IPS DF 19.7 (cell line): Measurements from ENCODE around the gene PACSIN3.
A peak's percentile ranks its signal among the peaks of the same experiment; 100 is the strongest.
"Not testable (repeated sequence)": the region's sequence is repeated elsewhere in the genome, so short reads cannot be mapped to it uniquely, and the experiment has no call there.

ENCODE experiments used
- DNase-seq: peaks from one replicate; pipeline ENCODE4 v3.0.0-alpha.2; 2013; ENCODE audit warnings: low read depth, low spot score

Gene PACSIN3

GRCh38 chr11:47186076-47186699 is at the start of gene PACSIN3:
Gene PACSIN3 (minus strand): TSS chr11:47186434. CDS start chr11:47182727, 3,707 bp downstream.
- DNase-seq: no peak

DNA sequence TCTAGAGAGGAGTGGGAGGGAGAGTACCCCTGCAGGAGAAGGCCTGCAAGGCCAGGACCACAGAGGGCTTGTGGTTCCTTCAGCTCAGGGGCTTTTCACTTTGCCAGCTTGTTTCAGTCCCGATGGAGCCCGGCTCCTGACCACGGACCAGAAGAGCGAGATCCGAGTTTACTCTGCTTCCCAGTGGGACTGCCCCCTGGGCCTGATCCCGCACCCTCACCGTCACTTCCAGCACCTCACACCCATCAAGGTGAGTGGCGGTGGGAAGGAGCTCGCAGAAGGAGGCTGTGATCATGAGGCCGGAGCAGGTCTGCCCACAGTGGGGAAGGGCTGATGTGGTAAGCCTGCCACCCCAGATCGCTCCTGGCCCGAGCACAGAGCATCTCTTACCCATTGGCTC is 48.9 kb upstream of the PACSIN3 start:
- no peak for DNase-seq

- DNase-seq: no peak
Measured at GRCh38 chr11:47234669-47235100, 48.5 kb upstream of the PACSIN3 start.

- no peak for DNase-seq
Measured at GRCh38 chr11:47233989-47234668, 47.9 kb upstream of the PACSIN3 start.

DNA sequence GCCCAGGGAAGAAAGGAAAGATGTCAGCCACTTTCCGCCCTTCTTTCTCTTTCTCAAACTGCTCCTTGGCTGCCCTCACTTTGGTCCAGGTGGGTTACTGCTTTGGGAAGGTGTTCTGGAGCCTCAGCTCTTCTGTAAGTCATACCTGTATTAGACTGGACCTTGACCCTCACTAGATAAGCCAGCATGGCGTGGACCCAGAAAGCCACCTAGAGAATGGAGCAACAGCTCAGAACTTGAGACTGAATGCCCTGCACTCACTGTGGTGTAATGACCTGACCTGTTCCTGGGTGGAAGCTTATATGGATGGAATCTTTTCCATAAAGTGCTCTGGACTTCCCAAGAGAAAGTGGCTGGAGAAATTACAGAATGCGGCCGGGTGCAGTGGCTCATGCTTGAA is 46.8 kb upstream of the PACSIN3 start:
- no peak for DNase-seq

DNA sequence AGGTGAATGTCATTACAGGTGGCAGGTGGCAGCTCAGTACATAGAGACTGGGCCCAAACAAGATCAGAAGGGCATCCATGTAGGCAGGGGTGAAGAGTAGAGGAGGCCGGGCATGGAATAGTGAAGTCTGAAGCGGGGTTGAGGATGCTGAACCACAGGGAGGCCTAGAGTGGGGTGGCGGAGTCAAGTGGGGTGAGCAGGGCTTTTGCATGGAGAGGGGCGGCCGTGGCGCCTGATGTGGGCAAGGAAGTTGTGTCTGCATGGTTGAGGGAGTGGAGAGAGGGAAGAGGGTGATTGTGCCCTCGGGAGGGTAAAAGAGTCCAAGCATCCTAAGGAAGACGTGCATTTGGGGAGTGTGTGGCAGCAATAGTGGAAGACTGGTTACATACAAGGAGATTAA is 42.9 kb upstream of the PACSIN3 start:
- DNase-seq: no peak

GRCh38 chr11:47225552-47226400 is 39.5 kb upstream of the PACSIN3 start:
- DNase-seq: no peak

- no peak for DNase-seq
Measured at GRCh38 chr11:47222696-47223095, 36.5 kb upstream of the PACSIN3 start.

DNA sequence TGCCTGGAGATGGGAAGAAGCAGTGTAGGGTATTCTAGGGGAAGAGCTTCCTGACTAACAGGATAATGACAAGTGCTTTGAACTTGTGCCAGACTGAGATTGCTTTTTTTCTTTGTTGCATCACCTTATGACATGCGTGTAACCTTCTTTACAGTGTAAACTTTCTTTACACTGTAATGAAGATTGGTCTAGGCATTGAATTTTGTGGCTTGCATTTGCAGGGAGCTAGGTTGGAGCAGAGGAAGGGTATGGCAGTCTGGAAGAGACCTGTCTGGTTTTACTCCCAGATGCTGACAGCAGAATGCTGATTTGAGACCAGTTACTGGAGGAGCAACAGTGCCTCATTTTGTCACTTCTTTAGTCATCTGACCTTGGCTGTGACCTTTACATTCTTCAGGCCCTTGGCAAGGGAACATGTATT is 34.2 kb upstream of the PACSIN3 start:
- DNase-seq: no peak

- DNase-seq: no peak
Measured at GRCh38 chr11:47216121-47216798, 30.0 kb upstream of the PACSIN3 start.

- no peak for DNase-seq
Measured at GRCh38 chr11:47215366-47215910, 29.2 kb upstream of the PACSIN3 start.

GRCh38 chr11:47213950-47214565 is 27.8 kb upstream of the PACSIN3 start:
- DNase-seq: peak; percentile 82

DNA sequence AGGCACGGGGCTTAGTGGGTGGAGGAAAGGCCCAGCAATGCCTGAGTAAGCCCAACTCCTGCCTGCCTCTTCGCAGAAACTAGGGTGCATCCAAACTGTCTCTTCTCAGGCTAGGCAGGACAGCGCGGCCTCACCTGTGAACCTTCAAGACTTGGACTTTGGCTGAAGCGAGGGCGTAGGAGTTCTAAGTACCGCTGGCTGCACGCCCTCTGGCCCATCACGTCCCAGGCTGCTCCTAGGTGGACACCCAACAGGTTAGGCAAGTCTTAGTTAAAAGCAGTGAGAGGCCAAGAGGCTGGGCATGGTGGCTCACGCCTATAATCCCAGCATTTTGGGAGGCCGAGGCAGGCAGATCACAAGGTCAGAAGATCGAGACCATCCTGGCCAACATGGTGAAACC is 26.7 kb upstream of the PACSIN3 start:
- no peak for DNase-seq

DNA sequence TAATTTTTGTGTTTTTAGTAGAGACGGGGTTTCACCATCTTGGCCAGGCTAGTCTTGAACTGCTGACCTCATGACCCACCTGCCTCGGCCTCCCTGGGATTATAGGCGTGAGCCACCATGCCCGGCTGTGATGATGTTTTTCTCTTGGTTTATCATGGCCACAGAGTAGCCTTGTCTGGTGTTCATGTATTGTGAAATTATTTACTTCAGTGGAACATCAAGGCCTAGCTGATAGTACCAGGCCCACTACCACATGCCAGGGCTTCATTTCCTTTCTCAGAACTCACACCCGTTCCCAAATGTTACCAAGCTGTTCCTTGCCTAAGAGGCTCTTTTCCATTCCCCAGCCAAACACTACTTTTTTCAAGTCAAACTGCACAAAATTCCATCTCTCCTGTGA is 22.4 kb upstream of the PACSIN3 start:
- DNase-seq: no peak

- DNase-seq: not testable (repeated sequence)
Measured at GRCh38 chr11:47208008-47208552, 21.8 kb upstream of the PACSIN3 start.

DNA sequence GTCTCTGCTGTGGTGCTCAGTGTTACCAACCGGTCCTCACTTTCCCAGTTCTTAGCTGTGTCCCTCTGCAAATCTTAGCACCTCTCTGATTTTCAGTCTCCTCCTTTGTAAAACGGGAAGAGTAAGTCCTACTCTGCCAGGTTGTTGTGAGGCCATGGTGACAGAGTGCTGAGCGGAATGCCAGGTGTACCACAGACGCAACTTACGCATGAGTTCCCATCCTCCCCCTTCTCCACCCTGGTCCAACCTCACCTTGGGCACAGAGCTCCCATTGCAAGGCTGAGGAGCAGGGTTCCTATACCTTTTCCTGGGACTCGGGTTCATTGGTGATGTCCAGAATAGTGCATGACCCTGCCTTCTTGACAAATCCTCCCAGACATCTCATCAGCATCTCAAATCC is 21.2 kb upstream of the PACSIN3 start:
- no peak for DNase-seq

GRCh38 chr11:47206577-47206976 is 20.3 kb upstream of the PACSIN3 start:
- not testable (repeated sequence) for DNase-seq

DNA sequence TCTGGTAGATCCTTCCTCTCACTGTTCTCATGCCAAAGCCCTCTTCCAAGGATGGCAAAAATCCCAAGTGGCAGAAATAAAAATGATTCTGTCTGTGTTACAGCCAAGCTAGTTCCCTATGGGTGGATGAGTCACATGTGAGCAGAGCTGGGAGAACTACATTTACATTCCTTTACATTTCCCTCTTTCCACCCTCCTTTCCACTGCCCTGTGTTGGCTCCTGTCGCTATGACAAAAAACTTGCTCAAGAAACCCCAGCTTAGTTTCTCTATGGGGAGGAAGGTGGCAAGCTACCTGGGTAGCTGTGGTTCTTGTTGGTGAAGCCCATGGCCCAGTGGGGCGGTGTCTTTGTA is 18.4 kb upstream of the PACSIN3 start:
- no peak for DNase-seq

- DNase-seq: no peak
Measured at GRCh38 chr11:47202576-47202975, 16.3 kb upstream of the PACSIN3 start.

DNA sequence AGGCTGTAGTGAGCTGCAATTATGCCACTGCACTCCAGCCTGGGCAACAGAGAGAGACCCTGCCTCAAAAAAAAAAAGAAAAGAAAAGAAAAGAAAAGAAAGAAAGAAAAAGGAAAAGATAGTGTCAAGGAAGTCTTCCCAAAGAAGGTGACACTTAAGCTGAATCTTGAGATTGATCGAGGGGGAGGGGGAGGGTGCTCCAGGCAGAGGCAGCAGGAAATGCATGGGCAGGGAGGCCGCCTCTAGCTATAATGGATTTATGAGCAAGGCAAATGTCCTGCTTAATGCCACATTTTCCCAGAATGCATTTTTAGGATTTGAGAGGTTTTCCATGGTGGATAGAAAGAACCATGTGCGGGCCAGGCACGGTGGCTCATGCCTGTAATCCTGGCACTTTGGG is 14.8 kb upstream of the PACSIN3 start:
- DNase-seq: no peak

GRCh38 chr11:47198161-47198560 is 11.9 kb upstream of the PACSIN3 start:
- DNase-seq: not testable (repeated sequence)
